ENCODE results near the gene ZNF417. TPM values are rescaled to one million over a fixed set of nuclear protein-coding genes. Genes with fewer than 3 reads are reported as not detected.

Gene ZNF417
- total RNA-seq = 20.7 and 21.4 TPM in 2 replicates

GRCh38 chr19:57916168-57916995, at the start of gene ZNF417:
Gene ZNF417, minus strand, starts transcription at chr19:57916592. Its CDS starts 181 bp downstream, at chr19:57916411.

DNA sequence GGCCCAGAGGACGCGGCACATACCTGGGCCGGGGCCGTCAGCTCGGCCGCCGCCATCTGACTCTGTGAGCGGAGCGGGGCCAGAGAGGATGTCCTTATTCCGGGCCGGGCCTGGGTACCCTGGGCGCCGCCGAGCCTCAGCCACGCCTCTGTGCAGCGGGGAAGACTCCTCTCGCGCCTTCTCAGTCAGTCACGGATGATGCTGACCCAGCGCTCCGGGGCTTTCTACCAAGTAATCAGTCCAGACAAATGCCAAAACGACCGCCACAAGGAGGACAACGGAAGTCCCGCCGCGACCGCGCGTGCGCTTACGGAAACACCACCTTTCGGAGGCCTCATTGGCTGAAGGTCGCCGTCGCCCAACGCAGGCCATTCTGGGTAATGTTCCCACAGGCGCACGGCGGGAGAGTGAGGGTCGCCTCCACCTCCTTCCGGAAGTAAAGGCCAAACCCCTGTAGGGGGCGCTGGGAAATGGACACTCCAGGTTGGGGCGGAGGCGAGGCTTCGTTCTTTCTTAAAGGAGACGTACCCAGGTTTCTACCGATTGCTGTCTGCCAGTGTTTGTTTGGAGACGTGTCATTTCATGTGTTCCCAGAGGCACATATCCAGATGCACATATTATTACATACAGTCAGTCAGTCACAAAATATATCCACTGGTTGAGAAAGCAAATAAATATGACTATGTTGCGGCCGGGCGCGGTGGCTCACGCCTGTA, 31.2 kb upstream of the ZNF417 start, which contains the start of gene ZNF256:
Gene ZNF256, minus strand, starts transcription at position 288 of the 716 bp plus-strand sequence. Its CDS starts 232 bp downstream, at position 56.

GRCh38 chr19:57934820-57935665, 18.7 kb upstream of the ZNF417 start, which contains the start of gene ZNF418:
Gene ZNF418, minus strand, starts transcription at chr19:57935402. Its CDS starts 1,580 bp downstream, at chr19:57933822.

DNA sequence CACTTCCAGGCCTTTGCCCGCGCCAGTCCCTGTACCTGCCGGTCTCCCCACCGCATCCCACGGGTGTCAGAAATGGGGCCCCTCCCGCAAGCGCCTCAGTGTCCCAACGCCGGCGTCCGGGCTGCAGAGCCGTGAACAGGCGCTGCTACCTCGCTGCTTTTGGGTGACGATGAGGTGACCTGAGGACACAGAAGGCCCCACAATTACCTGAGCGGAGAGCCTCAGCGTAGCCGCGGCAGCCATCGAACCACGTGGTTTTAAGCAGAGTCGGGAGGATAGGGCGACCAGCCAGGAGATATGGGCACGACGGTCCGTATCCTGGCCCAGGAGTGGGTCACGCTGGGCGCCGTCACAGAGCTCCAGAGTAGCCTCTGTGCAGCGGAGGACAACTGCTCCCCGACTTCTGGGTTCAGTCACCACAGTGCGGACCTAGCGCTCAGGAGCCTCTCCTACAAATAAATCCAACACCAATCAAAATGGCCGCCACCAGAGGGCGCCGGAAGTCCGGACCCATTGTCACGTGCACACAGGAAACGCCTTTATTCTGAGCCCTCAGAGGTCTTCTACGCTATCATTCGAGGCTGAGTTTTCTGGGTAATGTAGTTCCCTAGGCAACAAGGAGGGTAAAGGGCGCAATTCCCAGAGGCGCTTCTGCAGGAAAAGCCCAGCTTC, 27.7 kb downstream of the ZNF417 start, which contains the start of gene ZNF814:
Gene ZNF814, minus strand, starts transcription at position 478 of the 672 bp plus-strand sequence. Its CDS starts 235 bp downstream, at position 243.

Other genes starting within 250 kb of the ZNF417 start
- gene ZSCAN4, start 247.7 kb downstream of the ZNF417 start, total RNA-seq = not detected in 2 replicates
- 4.8 and 8.2 TPM in 2 replicates for gene ZNF551, start 234.6 kb downstream of the ZNF417 start, total RNA-seq
- gene ZNF154, start 207.4 kb downstream of the ZNF417 start, total RNA-seq = 5.4 and 7.1 TPM in 2 replicates
- 11.9 and 13.2 TPM in 2 replicates for gene ZNF671, start 189.0 kb downstream of the ZNF417 start, total RNA-seq
- 14.5 and 15.6 TPM in 2 replicates for gene ZNF776, start 169.8 kb downstream of the ZNF417 start, total RNA-seq
- gene ZNF586, start 146.9 kb downstream of the ZNF417 start, total RNA-seq = 13.9 and 16.2 TPM in 2 replicates
- gene ZNF552, start 101.7 kb downstream of the ZNF417 start, total RNA-seq = 3.2 and 4.7 TPM in 2 replicates
- gene ZNF587B, start 86.3 kb downstream of the ZNF417 start, total RNA-seq = 20.8 and 22.9 TPM in 2 replicates
- 19.3 and 20.5 TPM in 2 replicates for gene ZNF587, start 66.7 kb downstream of the ZNF417 start, total RNA-seq
- 6.9 and 7.3 TPM in 2 replicates for gene ZNF814, start 27.6 kb downstream of the ZNF417 start, total RNA-seq
- 7.8 and 8.0 TPM in 2 replicates for gene ZNF418, start 18.8 kb upstream of the ZNF417 start, total RNA-seq
- gene ZNF256, start 31.1 kb upstream of the ZNF417 start, total RNA-seq = 6.2 and 6.3 TPM in 2 replicates
- 0.25 and 0.53 TPM in 2 replicates for gene C19orf18, start 57.9 kb upstream of the ZNF417 start, total RNA-seq
- 9.0 and 10.7 TPM in 2 replicates for gene ZNF606, start 86.2 kb upstream of the ZNF417 start, total RNA-seq
- not detected in 2 replicates for gene ZSCAN1, start 117.4 kb upstream of the ZNF417 start, total RNA-seq
- 4.5 and 5.9 TPM in 2 replicates for gene ZNF135, start 142.7 kb upstream of the ZNF417 start, total RNA-seq
- gene ZSCAN18, start 181.6 kb upstream of the ZNF417 start, total RNA-seq = 27.9 and 37.5 TPM in 2 replicates
- 14.1 and 14.7 TPM in 2 replicates for gene ZNF329, start 234.2 kb upstream of the ZNF417 start, total RNA-seq